GM23248 (cell line): ENCODE results near the gene ING2. TPM values are rescaled to one million over a fixed set of nuclear protein-coding genes. Genes with fewer than 3 reads are reported as not detected.

Experiments
- DNase-seq: peaks from one replicate; pipeline ENCODE4 v3.0.0-alpha.2; 2015
- H2AFZ ChIP-seq: fragments of 200-600 bp; sonication (generic); 2 replicates; pipeline ENCODE4 v1.6.1; 2016; ENCODE audit warnings: antibody characterized with exemption
- H3F3A ChIP-seq: fragments of 200-600 bp; sonication (generic); 2 replicates; pipeline ENCODE4 v1.6.1; 2016; ENCODE audit warnings: mild to moderate bottlenecking, antibody characterized with exemption, mixed run types; ENCODE audit not compliant: insufficient read depth
- H3K27ac ChIP-seq: fragments of 200-600 bp; sonication (generic); 2 replicates; pipeline ENCODE4 v1.5.1; 2016; ENCODE audit warnings: mild to moderate bottlenecking
- H3K27me3 ChIP-seq: fragments of 200-600 bp; sonication (generic); replicated peaks from 2 replicates; pipeline ENCODE4 v1.6.1; 2016; ENCODE audit warnings: mild to moderate bottlenecking; ENCODE audit not compliant: insufficient read depth
- H3K36me3 ChIP-seq: fragments of 200-600 bp; sonication (generic); 2 replicates; pipeline ENCODE4 v1.6.1; 2016; ENCODE audit warnings: low read depth, mild to moderate bottlenecking
- H3K4me1 ChIP-seq: fragments of 200-600 bp; sonication (generic); 2 replicates; pipeline ENCODE4 v1.6.1; 2016; ENCODE audit warnings: mild to moderate bottlenecking; ENCODE audit not compliant: insufficient read depth
- H3K4me2 ChIP-seq: fragments of 200-600 bp; sonication (generic); one replicate; pipeline ENCODE4 v1.6.1; 2016; ENCODE audit warnings: mild to moderate bottlenecking; ENCODE audit not compliant: unreplicated experiment
- H3K4me3 ChIP-seq: fragments of 200-600 bp; sonication (generic); 2 replicates; pipeline ENCODE4 v1.5.1; 2016; ENCODE audit warnings: mild to moderate bottlenecking
- H3K79me2 ChIP-seq: fragments of 200-600 bp; sonication (generic); 2 replicates; pipeline ENCODE4 v1.6.1; 2016; ENCODE audit warnings: mild to moderate bottlenecking; ENCODE audit not compliant: insufficient read depth
- H3K9ac ChIP-seq: fragments of 200-600 bp; sonication (generic); 2 replicates; pipeline ENCODE4 v1.6.1; 2016; ENCODE audit warnings: mild to moderate bottlenecking
- H3K9me2 ChIP-seq: fragments of 200-600 bp; sonication (generic); 2 replicates; pipeline ENCODE4 v1.6.1; 2016; ENCODE audit warnings: mixed run types, mild to moderate bottlenecking, moderate library complexity; ENCODE audit not compliant: insufficient read depth
- H3K9me3 ChIP-seq: fragments of 200-600 bp; sonication (generic); one replicate; pipeline ENCODE4 v1.6.1; 2017; ENCODE audit warnings: low read depth
- H4K20me1 ChIP-seq: fragments of 200-600 bp; sonication (generic); 2 replicates; pipeline ENCODE4 v1.6.0; 2016; ENCODE audit not compliant: insufficient read depth
- EZH2 ChIP-seq: fragments of 200-600 bp; sonication (generic); IDR thresholded peaks from 2 replicates; pipeline ENCODE4 v1.6.1; 2018; ENCODE audit warnings: antibody characterized with exemption, mild to moderate bottlenecking; ENCODE audit not compliant: insufficient read depth, poor library complexity, severe bottlenecking
- EZH2phosphoT487 ChIP-seq: fragments of 200-600 bp; sonication (generic); IDR thresholded peaks from 2 replicates; pipeline ENCODE4 v1.6.1; 2018; ENCODE audit warnings: antibody characterized with exemption, moderate library complexity, mild to moderate bottlenecking, low read depth; ENCODE audit not compliant: insufficient read depth
- WGBS, 2 experiments: methylation state at CpG; one replicate each; pipeline ENCODE4 v1.1.6; 2015 to 2017; ENCODE audit warnings: low lambda C conversion rate in 2 of 2, low coverage in 1 of 2; ENCODE audit errors: missing lambda C conversion rate in 2 of 2; 5-methylcytosine and 5-hydroxymethylcytosine counted together
- in situ Hi-C: fragments of 300-500 bp; cut with MboI; formaldehyde crosslinking; loops from 2 replicates; pipeline ENCODE4 v1.15.0; 2020
- polyA plus RNA-seq: library from polyadenylated mRNA; unstranded; fragments of >200 nt; fragmentation: Nextera tagmentation; extraction: Ambion mirVana; gene quantifications from 2 replicates; pipeline ENCODE4 v1.2.1, GENCODE V29; 2016
- total RNA-seq: library from RNA; depleted of rRNA; stranded (reverse); fragments of >200 nt; shearing (Covaris generic); gene quantifications from 2 replicates; pipeline ENCODE4 v1.2.3, GENCODE V29; 2014

ING2 gene
- total and polyA plus RNA-seq, 2 experiments from 2014 or later: 12.2 to 20.5 TPM

GRCh38 chr4:183522821-183523220, 18.0 kb downstream of the ING2 start:
- Histone ChIP-seq H3K4me2 (no peak overlapping the region), H3F3A (no peaks in the 10 kb centered on the region), H3K9me3 (no peaks in the 10 kb centered on the region), H3K9ac (no peak overlapping the region), H3K27ac (no peak overlapping the region), H3K36me3 (no peaks in the 10 kb centered on the region), H2AFZ (no peak overlapping the region), H4K20me1 (no peaks in the 10 kb centered on the region), H3K9me2 (no peaks in the 10 kb centered on the region), H3K27me3 (peaks cover 4% of the 10 kb centered on the region; the same call in 1 of the 2 replicates), H3K4me1 (no peaks in the 10 kb centered on the region), H3K79me2 (no peaks in the 10 kb centered on the region), H3K4me3 (no peak overlapping the region)
- TF ChIP-seq EZH2phosphoT487 (no peak), EZH2 (no peak)
- DNase-seq: no peak
- WGBS, 2 experiments: 61 to 66% methylated on average over 4 of the region's 4 CpGs
- in situ Hi-C loops: no loop called here

DNA sequence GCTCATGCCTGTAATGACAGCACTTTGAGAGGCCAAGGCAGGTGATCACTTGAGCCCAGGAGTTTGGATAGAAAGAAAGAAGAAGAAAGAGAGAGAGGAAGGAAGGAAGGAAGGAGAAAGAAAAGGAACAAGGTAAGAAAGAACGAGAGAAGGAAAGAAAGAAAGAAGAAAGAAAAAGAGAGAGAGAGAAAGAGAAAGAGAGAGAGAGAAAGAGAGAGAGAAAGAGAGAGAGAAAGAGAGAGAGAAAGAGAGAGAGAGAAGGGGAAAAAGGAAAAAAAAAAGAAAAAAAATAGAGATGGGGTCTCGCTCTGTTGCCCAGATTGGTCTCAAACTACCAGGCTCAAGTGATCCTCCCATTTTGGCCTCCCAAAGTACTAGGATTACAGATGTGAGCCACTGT, 22.5 kb downstream of the ING2 start:
- H3K79me2 ChIP-seq: no peaks in the 10 kb centered on the region

DNA sequence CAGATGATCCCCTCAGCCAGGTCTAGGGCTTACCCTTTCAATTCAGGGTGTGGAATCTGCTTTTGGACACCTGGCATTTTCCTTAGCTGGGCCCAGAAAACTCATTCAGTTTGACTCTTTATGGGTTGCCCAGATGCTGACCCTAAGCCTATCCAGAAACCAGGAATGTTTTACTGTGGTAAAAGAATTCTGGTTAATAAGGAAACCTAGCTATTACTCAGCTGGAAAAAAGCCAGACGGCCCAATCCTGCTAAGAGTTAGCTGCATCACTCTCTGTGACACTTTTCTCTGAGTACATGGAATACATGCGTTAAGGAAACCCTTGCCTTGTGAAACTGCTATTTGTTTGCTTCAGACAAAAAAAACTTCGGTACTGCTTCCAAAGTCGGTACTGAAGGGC, 28.0 kb downstream of the ING2 start:
- WGBS, 2 experiments: 83 to 91% methylated on average over 4 of the region's 4 CpGs
- Histone ChIP-seq H3K79me2 (no peaks in the 10 kb centered on the region), H3F3A (no peaks in the 10 kb centered on the region), H3K9ac (no peak overlapping the region), H4K20me1 (no peaks in the 10 kb centered on the region), H3K36me3 (no peaks in the 10 kb centered on the region), H3K4me1 (no peaks in the 10 kb centered on the region), H3K4me3 (no peak overlapping the region), H3K9me2 (no peaks in the 10 kb centered on the region), H2AFZ (no peak overlapping the region), H3K9me3 (no peaks in the 10 kb centered on the region), H3K27ac (no peak overlapping the region), H3K27me3 (peaks cover 61% of the 10 kb centered on the region), H3K4me2 (no peak overlapping the region)
- in situ Hi-C loops: no loop called here
- no peak for TF ChIP-seq EZH2phosphoT487
- TF ChIP-seq EZH2: no peak
- no peak for DNase-seq

More for the DNA sequence above, 22.5 kb downstream of the ING2 start:
- Histone ChIP-seq H3K36me3 (no peaks in the 10 kb centered on the region), H4K20me1 (no peaks in the 10 kb centered on the region), H3K27me3 (peaks cover 29% of the 10 kb centered on the region), H3K4me3 (no peak overlapping the region), H3K9me2 (no peaks in the 10 kb centered on the region), H3K9ac (no peak overlapping the region), H2AFZ (no peak overlapping the region), H3K4me2 (no peak overlapping the region), H3K9me3 (no peaks in the 10 kb centered on the region), H3K27ac (no peak overlapping the region), H3F3A (no peaks in the 10 kb centered on the region), H3K4me1 (no peaks in the 10 kb centered on the region)
- in situ Hi-C loops: no loop called here
- TF ChIP-seq EZH2: no peak
- no peak for TF ChIP-seq EZH2phosphoT487
- no peak for DNase-seq
- WGBS, 2 experiments: 27 to 31% methylated on average over 2 of the region's 2 CpGs

- in situ Hi-C loops: no loop called here
- Histone ChIP-seq H3K4me2 (no peak overlapping the region), H3K36me3 (no peaks in the 10 kb centered on the region), H3K9me3 (no peaks in the 10 kb centered on the region), H3K4me1 (no peaks in the 10 kb centered on the region), H3K4me3 (no peak overlapping the region), H3K9me2 (no peaks in the 10 kb centered on the region), H3F3A (no peaks in the 10 kb centered on the region), H3K9ac (no peak overlapping the region), H3K27me3 (peaks cover 58% of the 10 kb centered on the region), H4K20me1 (no peaks in the 10 kb centered on the region), H3K79me2 (no peaks in the 10 kb centered on the region), H3K27ac (no peak overlapping the region), H2AFZ (peak overlapping the region; percentile 23; the same call in 1 of the 2 replicates)
- peak; percentile 10 for DNase-seq
- no peak for TF ChIP-seq EZH2
- no peak for TF ChIP-seq EZH2phosphoT487
- 26 to 28% methylated on average over 15 to 23 of the region's 23 CpGs for WGBS, 2 experiments
These were observed 28.8 kb downstream of the ING2 start for GRCh38 chr4:183533698-183534097.

- 20 to 22% methylated on average over 13 of the region's 13 CpGs for WGBS, 2 experiments
- no peak overlapping the region for H3K9ac ChIP-seq
- H2AFZ ChIP-seq: peak overlapping the region; percentile 18; the same call in 1 of the 2 replicates
- no peaks in the 10 kb centered on the region for H3K9me2 ChIP-seq
- TF ChIP-seq EZH2phosphoT487 (no peak), EZH2 (no peak)
- no peak overlapping the region for H3K4me3 ChIP-seq
- H4K20me1 ChIP-seq: no peaks in the 10 kb centered on the region
- no peaks in the 10 kb centered on the region for H3K36me3 ChIP-seq
- H3K4me1 ChIP-seq: no peaks in the 10 kb centered on the region
- peak overlapping the region; percentile 31 for H3K4me2 ChIP-seq
- no peaks in the 10 kb centered on the region for H3F3A ChIP-seq
- peak; percentile 14 for DNase-seq
- H3K27ac ChIP-seq: no peak overlapping the region
- in situ Hi-C loops: no loop called here
- H3K27me3 ChIP-seq: peaks cover 13% of the 10 kb centered on the region
- H3K79me2 ChIP-seq: no peaks in the 10 kb centered on the region
- no peaks in the 10 kb centered on the region for H3K9me3 ChIP-seq
These were observed 35.7 kb downstream of the ING2 start for GRCh38 chr4:183540410-183541009.
